NB4 (cell line): ENCODE data around the gene VPS8.

Experiments used
- CTCF ChIP-seq: IDR thresholded peaks from one replicate; pipeline ENCODE4 v1.5.1; 2012; ENCODE audit warnings: low read depth, low read length
- MAX ChIP-seq: IDR thresholded peaks from 2 replicates; pipeline ENCODE4 v1.6.1; 2011; ENCODE audit warnings: low read depth, low read length
- MYC ChIP-seq: IDR thresholded peaks from 2 replicates; pipeline ENCODE4 v1.6.1; 2011; ENCODE audit warnings: low read depth, low read length
- POLR2A ChIP-seq: IDR thresholded peaks from 2 replicates; pipeline ENCODE4 v1.6.1; 2011; ENCODE audit warnings: mild to moderate bottlenecking; ENCODE audit not compliant: insufficient read length; ENCODE audit errors: extremely low read depth

DNA sequence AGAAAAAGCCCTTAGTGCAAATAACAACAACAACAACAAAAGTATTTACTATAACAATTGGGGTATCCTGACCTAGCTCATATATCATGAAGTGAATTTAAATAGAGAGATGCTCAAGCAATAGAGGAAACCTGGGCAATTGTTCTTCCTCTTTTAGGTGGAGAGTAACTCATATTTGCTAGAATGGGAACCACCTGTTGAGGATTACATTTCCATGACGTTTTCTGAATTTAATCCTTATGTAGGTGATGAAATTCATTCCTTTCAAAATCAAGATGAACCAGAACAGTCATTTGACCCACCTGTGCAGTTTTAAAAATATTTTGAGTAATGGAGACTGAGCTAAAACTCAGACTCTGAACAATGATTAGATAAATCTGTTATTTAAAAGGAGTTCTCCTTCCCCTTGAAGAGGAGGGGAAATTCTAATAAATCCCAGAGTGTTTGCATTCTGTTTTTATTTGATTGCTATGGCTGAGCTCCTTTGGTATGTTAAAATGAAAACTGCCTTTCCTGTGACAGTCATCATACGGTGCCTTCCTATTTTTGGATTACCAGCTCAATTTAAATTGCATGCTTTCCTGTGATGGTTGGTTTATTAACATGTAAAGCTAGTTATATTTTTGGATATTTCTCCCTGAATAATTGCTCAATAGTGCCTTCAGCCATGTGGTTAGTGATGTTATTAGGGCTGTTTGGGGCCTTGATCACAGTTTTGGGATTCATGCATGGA lies 24.3 kb downstream of the VPS8 start:
- TF ChIP-seq POLR2A (no peak), CTCF (no peak), MAX (no peak), MYC (no peak)
